GM23248 (cell line): ENCODE measurements around the gene CEMIP.

Experiments
- EZH2 ChIP-seq: fragments of 200-600 bp; sonication (generic); IDR thresholded peaks from 2 replicates; pipeline ENCODE4 v1.6.1; 2018; ENCODE audit warnings: antibody characterized with exemption, mild to moderate bottlenecking; ENCODE audit not compliant: insufficient read depth, poor library complexity, severe bottlenecking
- EZH2phosphoT487 ChIP-seq: fragments of 200-600 bp; sonication (generic); IDR thresholded peaks from 2 replicates; pipeline ENCODE4 v1.6.1; 2018; ENCODE audit warnings: antibody characterized with exemption, moderate library complexity, mild to moderate bottlenecking, low read depth; ENCODE audit not compliant: insufficient read depth

- TF ChIP-seq EZH2: no peak
- TF ChIP-seq EZH2phosphoT487: no peak
Measured at GRCh38 chr15:80984856-80985255, 205.7 kb downstream of the CEMIP start.
